DND-41 (cell line): ENCODE results near the gene SCP2D1.

Experiments
- EZH2 ChIP-seq: IDR thresholded peaks from 3 replicates; pipeline ENCODE4 v1.6.1; 2012; ENCODE audit warnings: borderline replicate concordance, low read depth, mild to moderate bottlenecking, moderate library complexity, low read length, inconsistent platforms; ENCODE audit not compliant: severe bottlenecking
- TF ChIP-seq, protein P1 (sequence below): IDR thresholded peaks from 2 replicates; pipeline ENCODE4 v1.5.1; 2012; ENCODE audit warnings: borderline replicate concordance, low read length, moderate library complexity, mild to moderate bottlenecking; ENCODE audit not compliant: poor library complexity, severe bottlenecking; ENCODE audit errors: extremely low read depth

- TF ChIP-seq EZH2: no peak
- TF ChIP-seq, protein P1, sequence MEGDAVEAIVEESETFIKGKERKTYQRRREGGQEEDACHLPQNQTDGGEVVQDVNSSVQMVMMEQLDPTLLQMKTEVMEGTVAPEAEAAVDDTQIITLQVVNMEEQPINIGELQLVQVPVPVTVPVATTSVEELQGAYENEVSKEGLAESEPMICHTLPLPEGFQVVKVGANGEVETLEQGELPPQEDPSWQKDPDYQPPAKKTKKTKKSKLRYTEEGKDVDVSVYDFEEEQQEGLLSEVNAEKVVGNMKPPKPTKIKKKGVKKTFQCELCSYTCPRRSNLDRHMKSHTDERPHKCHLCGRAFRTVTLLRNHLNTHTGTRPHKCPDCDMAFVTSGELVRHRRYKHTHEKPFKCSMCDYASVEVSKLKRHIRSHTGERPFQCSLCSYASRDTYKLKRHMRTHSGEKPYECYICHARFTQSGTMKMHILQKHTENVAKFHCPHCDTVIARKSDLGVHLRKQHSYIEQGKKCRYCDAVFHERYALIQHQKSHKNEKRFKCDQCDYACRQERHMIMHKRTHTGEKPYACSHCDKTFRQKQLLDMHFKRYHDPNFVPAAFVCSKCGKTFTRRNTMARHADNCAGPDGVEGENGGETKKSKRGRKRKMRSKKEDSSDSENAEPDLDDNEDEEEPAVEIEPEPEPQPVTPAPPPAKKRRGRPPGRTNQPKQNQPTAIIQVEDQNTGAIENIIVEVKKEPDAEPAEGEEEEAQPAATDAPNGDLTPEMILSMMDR: no peak
Measured at GRCh38 chr20:18781509-18781908, 32.1 kb upstream of the SCP2D1 start.
